HepG2 (cell line): Measurements from ENCODE around the gene C11orf16. TPM values are rescaled to one million over a fixed set of nuclear protein-coding genes. Genes with fewer than 3 reads are reported as not detected.

ENCODE experiments used
- AKAP8 ChIP-seq: sonication (generic); formaldehyde crosslinking; IDR thresholded peaks from 2 replicates; pipeline ENCODE4 v1.5.1; 2020; ENCODE audit warnings: mild to moderate bottlenecking, missing genetic modification reagents
- BRCA1 ChIP-seq: sonication (generic); formaldehyde crosslinking; IDR thresholded peaks from 2 replicates; pipeline ENCODE4 v1.4.0; 2020; ENCODE audit warnings: missing genetic modification reagents
- FOSL2 ChIP-seq: sonication (generic); formaldehyde crosslinking; IDR thresholded peaks from 2 replicates; pipeline ENCODE4 v1.4.0; 2020; ENCODE audit warnings: missing genetic modification reagents
- HNRNPLL ChIP-seq: fragments of 200-400 bp; formaldehyde crosslinking; IDR thresholded peaks from 2 replicates; pipeline ENCODE4 v1.6.1; 2017; ENCODE audit warnings: mild to moderate bottlenecking, low read depth, low read length; ENCODE audit not compliant: poor library complexity, severe bottlenecking
- POGZ ChIP-seq: sonication (generic); formaldehyde crosslinking; IDR thresholded peaks from 2 replicates; pipeline ENCODE4 v1.4.0; 2020; ENCODE audit warnings: mild to moderate bottlenecking, missing genetic modification reagents
- POLR2AphosphoS5 ChIP-seq: IDR thresholded peaks from 2 replicates; pipeline ENCODE4 v1.6.1; 2012; ENCODE audit warnings: low read depth, low read length
- TOPORS ChIP-seq: sonication (generic); formaldehyde crosslinking; IDR thresholded peaks from 2 replicates; pipeline ENCODE4 v1.8.0; 2023; ENCODE audit warnings: mild to moderate bottlenecking, missing genetic modification reagents
- ZNF547 ChIP-seq: sonication (generic); formaldehyde crosslinking; IDR thresholded peaks from 2 replicates; pipeline ENCODE4 v1.5.1; 2020; ENCODE audit warnings: mild to moderate bottlenecking, missing genetic modification reagents
- ZNF556 ChIP-seq: sonication (generic); formaldehyde crosslinking; IDR thresholded peaks from 2 replicates; pipeline ENCODE4 v1.4.0; 2020; ENCODE audit warnings: mild to moderate bottlenecking, missing genetic modification reagents, borderline replicate concordance
- ZNF746 ChIP-seq: sonication (generic); formaldehyde crosslinking; IDR thresholded peaks from 2 replicates; pipeline ENCODE4 v1.8.0; 2022; ENCODE audit warnings: mild to moderate bottlenecking, missing genetic modification reagents
- polyA plus RNA-seq, 8 experiments: library from polyadenylated mRNA; depleted of rRNA in 3 of 8; stranded (reverse) in 7 of 8; unstranded in 1 of 8; fragments of >200 nt; fragmentation: Illumina TruSeq in 4 of 8; extraction: Trizol in 4 of 8; gene quantifications; 2 replicates each; pipeline versions ENCODE4 v1.2.1 to v1.2.3, GENCODE V29; 2011 to 2016; ENCODE audit warnings: low read depth in 4 of 8, missing spikeins in 1 of 8, mixed read lengths in 1 of 8; ENCODE audit not compliant: insufficient read depth in 1 of 8
- total RNA-seq, 5 experiments: library from RNA; depleted of rRNA; stranded (reverse); fragments of >200 nt; fragmentation: Illumina TruSeq; extraction: Trizol; gene quantifications; 2 replicates each; pipeline ENCODE4 v1.2.3, GENCODE V29; 2016; ENCODE audit warnings: low read depth in 1 of 5
- TF ChIP-seq, protein P1 (sequence below), 2 experiments: fragments of 450-650 bp in 1 of 2; sonication (generic) in 1 of 2; formaldehyde crosslinking in 1 of 2; IDR thresholded peaks; 2 replicates each; pipeline versions ENCODE4 v1.6.1 to v1.8.0; 2016 to 2022; ENCODE audit warnings: antibody characterized with exemption in 1 of 2, mild to moderate bottlenecking in 1 of 2, missing genetic modification reagents in 1 of 2
- TF ChIP-seq, protein P2 (sequence below): sonication (generic); formaldehyde crosslinking; IDR thresholded peaks from 2 replicates; pipeline ENCODE4 v1.5.1; 2020; ENCODE audit warnings: mild to moderate bottlenecking, missing genetic modification reagents
- TF ChIP-seq, protein P3 (sequence below): sonication (generic); formaldehyde crosslinking; IDR thresholded peaks from 2 replicates; pipeline ENCODE4 v1.5.0; 2020; ENCODE audit warnings: missing genetic modification reagents

The C11orf16 gene
- total and polyA plus RNA-seq, 2 of the 13 experiments (the other 11 are each of a cell fraction or from before 2014, with no cell fraction given) = not detected

DNA sequence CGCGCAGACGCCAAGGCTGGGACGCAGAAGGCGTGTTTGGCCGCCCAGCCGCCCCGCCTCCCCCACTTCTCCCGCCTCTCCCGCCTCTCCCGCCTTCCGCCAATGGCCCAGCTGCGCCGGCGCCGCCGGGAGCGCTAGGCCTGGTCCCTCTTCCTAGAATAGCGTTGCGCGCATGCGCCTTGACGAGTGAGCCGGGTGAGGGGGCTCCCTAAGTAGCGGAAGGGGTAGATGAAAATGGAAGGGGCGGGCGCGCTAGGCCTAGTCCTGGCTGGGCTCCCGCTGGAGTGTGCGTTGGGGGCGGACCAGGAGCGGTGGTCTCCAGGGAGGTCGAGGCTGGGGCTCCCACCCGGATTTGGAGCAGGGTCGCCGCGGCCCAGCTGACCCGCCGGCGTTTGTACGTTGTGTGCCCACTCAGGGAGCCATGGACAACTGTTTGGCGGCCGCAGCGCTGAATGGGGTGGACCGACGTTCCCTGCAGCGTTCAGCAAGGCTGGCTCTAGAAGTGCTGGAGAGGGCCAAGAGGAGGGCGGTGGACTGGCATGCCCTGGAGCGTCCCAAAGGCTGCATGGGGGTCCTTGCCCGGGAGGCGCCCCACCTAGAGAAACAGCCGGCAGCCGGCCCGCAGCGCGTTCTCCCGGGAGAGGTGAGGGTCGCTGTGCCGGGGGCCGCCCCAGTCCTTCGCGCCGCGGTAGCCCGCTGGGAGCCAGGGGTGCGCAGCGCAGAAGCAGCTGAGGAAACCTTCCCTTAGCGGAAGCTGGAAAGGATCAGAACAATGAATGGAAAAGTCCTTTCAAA, 21.5 kb downstream of the C11orf16 start, which contains the start of gene AKIP1 (continued):
- TF ChIP-seq, protein P1, sequence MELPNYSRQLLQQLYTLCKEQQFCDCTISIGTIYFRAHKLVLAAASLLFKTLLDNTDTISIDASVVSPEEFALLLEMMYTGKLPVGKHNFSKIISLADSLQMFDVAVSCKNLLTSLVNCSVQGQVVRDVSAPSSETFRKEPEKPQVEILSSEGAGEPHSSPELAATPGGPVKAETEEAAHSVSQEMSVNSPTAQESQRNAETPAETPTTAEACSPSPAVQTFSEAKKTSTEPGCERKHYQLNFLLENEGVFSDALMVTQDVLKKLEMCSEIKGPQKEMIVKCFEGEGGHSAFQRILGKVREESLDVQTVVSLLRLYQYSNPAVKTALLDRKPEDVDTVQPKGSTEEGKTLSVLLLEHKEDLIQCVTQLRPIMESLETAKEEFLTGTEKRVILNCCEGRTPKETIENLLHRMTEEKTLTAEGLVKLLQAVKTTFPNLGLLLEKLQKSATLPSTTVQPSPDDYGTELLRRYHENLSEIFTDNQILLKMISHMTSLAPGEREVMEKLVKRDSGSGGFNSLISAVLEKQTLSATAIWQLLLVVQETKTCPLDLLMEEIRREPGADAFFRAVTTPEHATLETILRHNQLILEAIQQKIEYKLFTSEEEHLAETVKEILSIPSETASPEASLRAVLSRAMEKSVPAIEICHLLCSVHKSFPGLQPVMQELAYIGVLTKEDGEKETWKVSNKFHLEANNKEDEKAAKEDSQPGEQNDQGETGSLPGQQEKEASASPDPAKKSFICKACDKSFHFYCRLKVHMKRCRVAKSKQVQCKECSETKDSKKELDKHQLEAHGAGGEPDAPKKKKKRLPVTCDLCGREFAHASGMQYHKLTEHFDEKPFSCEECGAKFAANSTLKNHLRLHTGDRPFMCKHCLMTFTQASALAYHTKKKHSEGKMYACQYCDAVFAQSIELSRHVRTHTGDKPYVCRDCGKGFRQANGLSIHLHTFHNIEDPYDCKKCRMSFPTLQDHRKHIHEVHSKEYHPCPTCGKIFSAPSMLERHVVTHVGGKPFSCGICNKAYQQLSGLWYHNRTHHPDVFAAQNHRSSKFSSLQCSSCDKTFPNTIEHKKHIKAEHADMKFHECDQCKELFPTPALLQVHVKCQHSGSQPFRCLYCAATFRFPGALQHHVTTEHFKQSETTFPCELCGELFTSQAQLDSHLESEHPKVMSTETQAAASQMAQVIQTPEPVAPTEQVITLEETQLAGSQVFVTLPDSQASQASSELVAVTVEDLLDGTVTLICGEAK (IDR thresholded peaks at IDR 0.05) = no peak
- TF ChIP-seq, protein P1 (CRISPR knock-in tag; IDR thresholded peaks at IDR 0.05) = peak; percentile 58; the same call in 1 of the 2 replicates
- TF ChIP-seq HNRNPLL (peak; percentile 98), POGZ (CRISPR knock-in tag) (peak; percentile 76), POLR2AphosphoS5 (peak; percentile 77), BRCA1 (CRISPR knock-in tag) (no peak), TOPORS (CRISPR knock-in tag) (peak; percentile 90; the same call in 1 of the 2 replicates), ZNF547 (peak; percentile 64; the same call in 1 of the 2 replicates), ZNF746 (CRISPR knock-in tag) (peak; percentile 59; the same call in 1 of the 2 replicates), FOSL2 (CRISPR knock-in tag) (0 out of 2 replicates have a peak, but pooled peaks have one; percentile 3), ZNF556 (CRISPR knock-in tag) (0 out of 2 replicates have a peak, but pooled peaks have one; percentile 22), AKAP8 (CRISPR knock-in tag) (no peak)
- TF ChIP-seq, protein P2, sequence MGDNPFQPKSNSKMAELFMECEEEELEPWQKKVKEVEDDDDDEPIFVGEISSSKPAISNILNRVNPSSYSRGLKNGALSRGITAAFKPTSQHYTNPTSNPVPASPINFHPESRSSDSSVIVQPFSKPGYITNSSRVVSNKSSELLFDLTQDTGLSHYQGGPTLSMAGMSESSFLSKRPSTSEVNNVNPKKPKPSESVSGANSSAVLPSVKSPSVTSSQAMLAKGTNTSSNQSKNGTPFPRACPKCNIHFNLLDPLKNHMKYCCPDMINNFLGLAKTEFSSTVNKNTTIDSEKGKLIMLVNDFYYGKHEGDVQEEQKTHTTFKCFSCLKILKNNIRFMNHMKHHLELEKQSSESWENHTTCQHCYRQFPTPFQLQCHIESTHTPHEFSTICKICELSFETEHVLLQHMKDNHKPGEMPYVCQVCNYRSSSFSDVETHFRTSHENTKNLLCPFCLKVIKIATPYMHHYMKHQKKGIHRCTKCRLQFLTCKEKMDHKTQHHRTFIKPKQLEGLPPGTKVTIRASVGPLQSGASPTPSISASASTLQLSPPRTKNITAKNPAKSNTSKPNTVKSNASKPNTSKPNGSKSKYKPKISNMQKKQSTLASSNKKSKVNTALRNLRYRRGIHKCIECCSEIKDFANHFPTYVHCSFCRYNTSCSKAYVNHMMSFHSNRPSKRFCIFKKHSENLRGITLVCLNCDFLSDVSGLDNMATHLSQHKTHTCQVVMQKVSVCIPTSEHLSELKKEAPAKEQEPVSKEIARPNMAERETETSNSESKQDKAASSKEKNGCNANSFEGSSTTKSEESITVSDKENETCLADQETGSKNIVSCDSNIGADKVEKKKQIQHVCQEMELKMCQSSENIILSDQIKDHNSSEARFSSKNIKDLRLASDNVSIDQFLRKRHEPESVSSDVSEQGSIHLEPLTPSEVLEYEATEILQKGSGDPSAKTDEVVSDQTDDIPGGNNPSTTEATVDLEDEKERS (CRISPR knock-in tag) = peak; percentile 80; the same call in 1 of the 2 replicates
- TF ChIP-seq, protein P3, sequence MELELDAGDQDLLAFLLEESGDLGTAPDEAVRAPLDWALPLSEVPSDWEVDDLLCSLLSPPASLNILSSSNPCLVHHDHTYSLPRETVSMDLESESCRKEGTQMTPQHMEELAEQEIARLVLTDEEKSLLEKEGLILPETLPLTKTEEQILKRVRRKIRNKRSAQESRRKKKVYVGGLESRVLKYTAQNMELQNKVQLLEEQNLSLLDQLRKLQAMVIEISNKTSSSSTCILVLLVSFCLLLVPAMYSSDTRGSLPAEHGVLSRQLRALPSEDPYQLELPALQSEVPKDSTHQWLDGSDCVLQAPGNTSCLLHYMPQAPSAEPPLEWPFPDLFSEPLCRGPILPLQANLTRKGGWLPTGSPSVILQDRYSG = no peak
